Stomach (tissue), 4 donors: ENCODE measurements around the gene TMC4.

Experiments used
- CTCF ChIP-seq, 7 experiments: fragments of 450-650 bp in 4 of 7; fragments of 200-600 bp in 3 of 7; sonication (generic) in 3 of 7; IDR thresholded peaks; one replicate each; pipeline ENCODE4 v1.5.1; 2016 to 2019; ENCODE audit warnings: antibody characterized with exemption in 7 of 7, control low read depth in 2 of 7, mild to moderate bottlenecking in 1 of 7
- EP300 ChIP-seq: sonication (generic); formaldehyde crosslinking; IDR thresholded peaks from one replicate; pipeline ENCODE4 v1.6.1; 2017; ENCODE audit warnings: antibody characterized with exemption
- POLR2A ChIP-seq, 4 donors: fragments of 450-650 bp; IDR thresholded peaks; one replicate each; pipeline ENCODE4 v1.6.1; 2016; ENCODE audit warnings: antibody characterized with exemption in 4 of 4, control low read depth in 2 of 4, mild to moderate bottlenecking in 1 of 4, moderate library complexity in 1 of 4
- POLR2AphosphoS5 ChIP-seq, 3 donors: sonication (generic); formaldehyde crosslinking; IDR thresholded peaks; one replicate each; pipeline ENCODE4 v1.6.1; 2016; ENCODE audit warnings: antibody characterized with exemption in 3 of 3

- TF ChIP-seq POLR2A (IDR thresholded peaks at IDR 0.05) = no peak
- no peak for TF ChIP-seq POLR2AphosphoS5 (IDR thresholded peaks at IDR 0.05)
- no peak for TF ChIP-seq CTCF (IDR thresholded peaks at IDR 0.05)
- TF ChIP-seq EP300 = no peak
Measured at GRCh38 chr19:54154603-54155345, 18.2 kb downstream of the TMC4 start.
